Heart left ventricle (tissue), 16 donors: ENCODE measurements around the gene BRIP1. TPM values are rescaled to one million over a fixed set of nuclear protein-coding genes. Genes with fewer than 3 reads are reported as not detected.

Source experiments
- ATAC-seq, 4 donors: fragments of 200-7000 bp; cut with Tn5 transposase; one replicate each; pipeline ENCODE4 v1.9.1; 2020 to 2022; ENCODE audit warnings: moderate library complexity in 4 of 4, mild to moderate bottlenecking in 3 of 4, moderate number of reproducible peaks in 1 of 4
- DNase-seq, 5 donors: peaks; one replicate each; pipeline ENCODE4 v3.0.0-alpha.2; 2020
- H3K27ac ChIP-seq, 12 donors: fragments of 200-600 bp; sonication (generic) in 4 of 12; one replicate each; pipeline versions ENCODE4 v1.5.0 to v1.8.0; 2016 to 2022; ENCODE audit warnings: mild to moderate bottlenecking in 2 of 12
- H3K27me3 ChIP-seq, 9 donors: fragments of 200-600 bp; sonication (generic) in 2 of 9; one replicate each; pipeline versions ENCODE4 v1.5.1 to v1.8.0; 2016 to 2022; ENCODE audit warnings: mild to moderate bottlenecking in 3 of 9
- H3K36me3 ChIP-seq, 9 donors: fragments of 200-600 bp; sonication (generic) in 2 of 9; one replicate each; pipeline versions ENCODE4 v1.5.0 to v1.8.0; 2018 to 2022; ENCODE audit warnings: mild to moderate bottlenecking in 2 of 9
- H3K4me1 ChIP-seq, 12 donors: fragments of 200-600 bp; sonication (generic) in 4 of 12; one replicate each; pipeline versions ENCODE4 v1.5.0 to v1.8.0; 2016 to 2022; ENCODE audit warnings: mild to moderate bottlenecking in 3 of 12
- H3K4me3 ChIP-seq, 12 donors: fragments of 200-600 bp; sonication (generic) in 4 of 12; one replicate each; pipeline versions ENCODE4 v1.5.0 to v1.8.0; 2017 to 2022; ENCODE audit warnings: mild to moderate bottlenecking in 9 of 12, moderate library complexity in 4 of 12
- H3K9me3 ChIP-seq, 12 donors: fragments of 200-600 bp; sonication (generic) in 4 of 12; one replicate each; pipeline versions ENCODE4 v1.5.0 to v1.8.0; 2016 to 2022; ENCODE audit warnings: mild to moderate bottlenecking in 1 of 12
- POLR2A ChIP-seq, 2 donors: fragments of 450-650 bp; IDR thresholded peaks; one replicate each; pipeline ENCODE4 v1.6.1; 2017; ENCODE audit warnings: antibody characterized with exemption in 2 of 2, mild to moderate bottlenecking in 2 of 2, moderate library complexity in 2 of 2
- WGBS, 4 donors: extraction: QIAGEN DNeasy Blood & Tissue Kit in 2 of 4; methylation state at CpG; one replicate each; pipeline versions ENCODE4 v1.1.5 to v1.1.7; 2013 to 2018; 5-methylcytosine and 5-hydroxymethylcytosine counted together
- intact Hi-C, 10 donors: fragments of 100-400 bp; cut with DNase I; formaldehyde crosslinking; loops; one replicate each; pipeline versions ENCODE4 v1.11.1 to v1.14.2; 2022
- polyA plus RNA-seq, 2 donors: library from polyadenylated mRNA; stranded (reverse); fragments of 200-250 nt; gene quantifications; one replicate each; pipeline ENCODE4 v1.2.3, GENCODE V29; 2013
- total RNA-seq, 9 donors: library from RNA; depleted of rRNA in 2 of 9; stranded (reverse); fragments of >200 nt in 2 of 9; fragmentation: NEBNext Ultra II Directional in 3 of 9; extraction: Animal tissue kit (Norgen Biotek cat#: 25700) in 3 of 9; gene quantifications; one replicate each; pipeline versions ENCODE4 v1.1.0 to v1.2.4, GENCODE V29; 2016 to 2023
- TF ChIP-seq, protein P1 (sequence below), 12 donors: fragments of 200-600 bp; sonication (generic) in 4 of 12; IDR thresholded peaks; one replicate each; pipeline versions ENCODE4 v1.5.0 to v1.8.0; 2018 to 2022; ENCODE audit warnings: antibody characterized with exemption in 12 of 12, mild to moderate bottlenecking in 5 of 12
- donor health status: ischemic (EF 13 %, LVEDD 7.1; RV severe dilation, severe dysfunction).
- donor health status: healthy with polysubstance abuse.
- donor health status: DM: no; HTN: yes; CAD: no.
- donor health status: DM: no; HTN: no; CAD: no.
- donor health status: ischemic (EF 25% LVEDD 6.9; RV normal size, moderate dysfunction).
- donor health status: ischemic (EF 25% LVEDD 5.7; RV mildly dilated, moderate dysfunction).
- donor health status: healthy.
- donor health status: DM: yes; HTN: yes; CAD: no.
- donor health status: ischemic (EF 35%, LVEDD 5.7; RV mildly dilated, moderate dysfunction).
- donor health status: nonischemic (EF 11% LVEDD 7.7; RV severe dilation, severe dysfunction).
- donor health status: DM: yes; HTN: yes; CAD: no.
- donor health status: PGD.
- donor health status: ischemic (EF 29% LVEDD 5.4; RV normal size, mild dysfunction).
- donor health status: nonischemic (EF 23%, LVEDD 6.1; RV moderate dilation, normal function).

BRIP1 gene
- total and polyA plus RNA-seq, 11 donors: 0.04 to 2.2 (median 0.12) TPM; not detected in 3

DNA sequence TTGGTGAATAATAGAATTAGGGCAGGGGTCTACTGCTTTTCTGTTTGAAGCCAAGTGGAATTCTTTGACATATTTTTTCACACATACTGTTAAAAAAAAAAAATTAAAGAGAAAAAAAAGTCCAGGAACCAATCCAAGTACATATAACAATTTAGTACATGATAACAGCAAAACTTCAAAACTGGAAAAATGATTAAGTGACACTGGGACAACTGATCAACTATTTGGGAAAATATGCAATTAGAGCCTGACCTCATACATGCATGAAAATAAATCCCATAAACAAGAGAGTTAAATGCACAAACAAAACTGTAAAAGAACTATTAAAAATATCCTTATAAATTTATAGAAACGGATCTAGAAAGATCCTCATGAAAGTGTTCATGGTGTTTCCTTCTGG is 27.7 kb downstream of the BRIP1 start:
- intact Hi-C loops: loop anchor here in 7 of 10 donors (2.0 to 10.0 kb wide), 5 partner anchors 418 to 1115 kb away; no protein-coding TSS in a partner anchor
- no peak overlapping the region for H3K27ac ChIP-seq
- no peak for ATAC-seq
- no peak overlapping the region for H3K4me3 ChIP-seq
- no peaks in the 10 kb centered on the region for H3K27me3 ChIP-seq
- 83 to 92% (median 86%) methylated on average over 1 of the region's 1 CpG for WGBS, 4 donors
- no peak for TF ChIP-seq POLR2A (IDR thresholded peaks at IDR 0.05)
- TF ChIP-seq, protein P1, sequence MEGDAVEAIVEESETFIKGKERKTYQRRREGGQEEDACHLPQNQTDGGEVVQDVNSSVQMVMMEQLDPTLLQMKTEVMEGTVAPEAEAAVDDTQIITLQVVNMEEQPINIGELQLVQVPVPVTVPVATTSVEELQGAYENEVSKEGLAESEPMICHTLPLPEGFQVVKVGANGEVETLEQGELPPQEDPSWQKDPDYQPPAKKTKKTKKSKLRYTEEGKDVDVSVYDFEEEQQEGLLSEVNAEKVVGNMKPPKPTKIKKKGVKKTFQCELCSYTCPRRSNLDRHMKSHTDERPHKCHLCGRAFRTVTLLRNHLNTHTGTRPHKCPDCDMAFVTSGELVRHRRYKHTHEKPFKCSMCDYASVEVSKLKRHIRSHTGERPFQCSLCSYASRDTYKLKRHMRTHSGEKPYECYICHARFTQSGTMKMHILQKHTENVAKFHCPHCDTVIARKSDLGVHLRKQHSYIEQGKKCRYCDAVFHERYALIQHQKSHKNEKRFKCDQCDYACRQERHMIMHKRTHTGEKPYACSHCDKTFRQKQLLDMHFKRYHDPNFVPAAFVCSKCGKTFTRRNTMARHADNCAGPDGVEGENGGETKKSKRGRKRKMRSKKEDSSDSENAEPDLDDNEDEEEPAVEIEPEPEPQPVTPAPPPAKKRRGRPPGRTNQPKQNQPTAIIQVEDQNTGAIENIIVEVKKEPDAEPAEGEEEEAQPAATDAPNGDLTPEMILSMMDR (IDR thresholded peaks at IDR 0.05): no peak
- H3K36me3 ChIP-seq: no peaks in the 10 kb centered on the region
- H3K9me3 ChIP-seq: no peaks in the 10 kb centered on the region
- H3K4me1 ChIP-seq: no peaks in the 10 kb centered on the region
- no peak for DNase-seq

DNA sequence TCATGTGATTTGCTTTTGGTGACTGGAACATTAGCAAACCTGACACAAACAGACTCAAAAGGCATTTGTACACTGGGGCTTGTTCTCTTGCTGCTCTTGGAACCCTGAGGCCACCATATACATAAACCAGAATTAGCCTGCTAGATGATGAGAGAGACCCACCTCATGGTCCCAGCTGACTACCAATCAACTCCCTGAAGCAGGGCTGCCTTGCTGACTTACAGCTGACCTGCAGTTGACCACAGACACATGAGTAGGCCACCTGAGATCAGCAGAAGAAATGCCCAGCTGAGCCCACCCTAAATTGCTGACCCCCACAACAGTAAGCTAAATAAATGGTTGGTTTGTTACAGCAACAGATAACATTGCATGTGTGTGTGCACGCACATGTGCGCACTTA is 28.7 kb downstream of the BRIP1 start:
- TF ChIP-seq, protein P1 (IDR thresholded peaks at IDR 0.05): no peak
- no peak for TF ChIP-seq POLR2A (IDR thresholded peaks at IDR 0.05)
- H3K36me3 ChIP-seq: no peaks in the 10 kb centered on the region
- intact Hi-C loops: loop anchor here in 8 of 10 donors (5.0 to 10.0 kb wide), 4 partner anchors 417 to 1112 kb away; no protein-coding TSS in a partner anchor
- H3K4me1 ChIP-seq: no peaks in the 10 kb centered on the region
- no peak overlapping the region for H3K27ac ChIP-seq
- no peak for ATAC-seq
- H3K4me3 ChIP-seq: no peak overlapping the region
- no peaks in the 10 kb centered on the region for H3K9me3 ChIP-seq
- 97 to 98% (median 97%) methylated on average over 2 of the region's 2 CpGs for WGBS, 4 donors
- no peaks in the 10 kb centered on the region for H3K27me3 ChIP-seq
- DNase-seq: no peak

DNA sequence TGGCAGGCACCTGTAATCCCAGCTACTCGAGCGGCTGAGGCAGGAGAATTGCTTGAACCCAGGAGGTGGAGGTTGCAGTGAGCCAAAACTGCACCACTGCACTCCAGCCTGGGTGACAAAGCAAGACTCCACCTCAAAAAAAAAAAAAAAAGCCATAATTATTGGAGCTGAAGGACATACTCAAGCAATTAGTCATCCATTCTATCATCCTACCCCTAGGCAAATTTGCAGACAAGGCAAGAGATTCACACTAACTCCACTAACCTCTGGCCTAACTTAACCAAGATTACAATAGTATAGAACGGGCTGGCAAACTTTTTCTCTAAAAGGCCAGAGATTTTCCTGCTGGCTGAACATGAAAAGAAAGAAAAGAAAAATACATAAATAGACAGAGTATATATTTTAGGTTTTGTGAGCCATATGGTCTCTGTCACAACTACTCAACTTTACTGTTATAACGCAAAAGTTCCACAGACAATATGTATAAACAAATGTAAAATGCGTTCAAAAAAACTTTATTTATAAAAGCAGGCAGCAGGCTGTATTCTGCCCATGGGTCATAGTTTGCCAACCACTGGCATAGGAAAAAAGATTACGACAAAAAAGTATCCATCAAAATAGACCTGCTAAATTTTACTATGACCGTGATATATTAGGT is 29.7 kb downstream of the BRIP1 start:
- DNase-seq (no peak), ATAC-seq (no peak)
- TF ChIP-seq POLR2A (IDR thresholded peaks at IDR 0.05): no peak
- Histone ChIP-seq H3K4me1 (no peaks in the 10 kb centered on the region), H3K27ac (no peak overlapping the region), H3K36me3 (no peaks in the 10 kb centered on the region), H3K4me3 (no peak overlapping the region), H3K27me3 (no peaks in the 10 kb centered on the region), H3K9me3 (no peaks in the 10 kb centered on the region)
- intact Hi-C loops: loop anchor here in 4 of 10 donors (5.0 to 10.0 kb wide), 2 partner anchors 416 to 419 kb away; no protein-coding TSS in a partner anchor
- WGBS, 4 donors: 87 to 96% (median 95%) methylated on average over 7 of the region's 7 CpGs

DNA sequence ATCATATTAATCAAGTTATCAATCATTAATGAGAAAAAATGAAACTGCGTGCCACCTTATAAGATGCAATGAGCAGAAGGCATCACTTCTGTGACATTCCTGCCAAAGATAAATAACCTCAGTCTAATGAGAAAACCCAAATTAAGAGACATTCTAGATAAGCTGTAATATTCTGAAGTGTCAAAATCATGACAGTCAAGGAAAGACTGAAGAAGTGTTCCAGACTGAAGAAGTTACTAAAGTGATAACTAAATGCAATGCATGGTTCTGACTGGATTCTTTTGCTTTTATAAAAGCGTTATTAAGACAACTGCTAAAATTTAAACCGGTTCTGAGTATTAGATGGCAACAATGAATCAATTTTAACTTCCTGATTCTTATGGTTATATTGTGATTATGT is 30.9 kb downstream of the BRIP1 start:
- intact Hi-C loops: loop anchor here in 4 of 10 donors (5.0 to 10.0 kb wide), 2 partner anchors 415 to 418 kb away; no protein-coding TSS in a partner anchor
- WGBS, 4 donors: 90 to 95% (median 92%) methylated on average over 3 of the region's 3 CpGs
- no peak for DNase-seq

DNA sequence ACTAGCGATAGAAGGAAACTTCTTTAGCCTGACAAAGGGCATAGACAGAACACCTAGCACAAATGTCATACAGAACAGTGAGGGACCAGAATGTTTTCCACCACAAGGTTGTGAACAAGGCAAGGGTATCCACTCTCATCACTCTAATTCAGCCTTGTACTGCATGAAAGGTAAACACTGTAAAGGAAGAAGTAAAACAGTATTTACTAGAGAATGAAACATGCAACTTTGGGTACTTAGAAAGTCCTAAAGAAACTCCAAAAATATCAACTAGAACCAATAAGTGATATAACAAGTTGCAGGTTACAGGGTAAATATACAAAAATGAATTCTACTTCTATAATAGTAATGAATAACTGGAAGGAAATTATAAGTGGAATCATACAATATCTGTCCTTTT is 32.2 kb downstream of the BRIP1 start:
- DNase-seq: no peak
- Histone ChIP-seq H3K9me3 (peaks cover 0 to 7% (median 0%) of the 10 kb centered on the region in 12 donors), H3K36me3 (no peaks in the 10 kb centered on the region), H3K27me3 (no peaks in the 10 kb centered on the region), H3K4me3 (no peak overlapping the region), H3K4me1 (no peaks in the 10 kb centered on the region), H3K27ac (no peak overlapping the region)
- ATAC-seq: no peak
- no peak for TF ChIP-seq POLR2A (IDR thresholded peaks at IDR 0.05)
- TF ChIP-seq, protein P1 (IDR thresholded peaks at IDR 0.05): no peak
- intact Hi-C loops: loop anchor here in 4 of 10 donors (5.0 to 10.0 kb wide), 2 partner anchors 414 to 416 kb away; no protein-coding TSS in a partner anchor
- 95 to 98% (median 97%) methylated on average over 1 of the region's 1 CpG for WGBS, 4 donors

More for the DNA sequence above, 30.9 kb downstream of the BRIP1 start:
- no peak overlapping the region for H3K4me3 ChIP-seq
- H3K27me3 ChIP-seq: no peaks in the 10 kb centered on the region
- no peak for TF ChIP-seq POLR2A (IDR thresholded peaks at IDR 0.05)
- H3K9me3 ChIP-seq: peaks cover 0 to 5% (median 0%) of the 10 kb centered on the region in 12 donors
- H3K36me3 ChIP-seq: no peaks in the 10 kb centered on the region
- H3K27ac ChIP-seq: no peak overlapping the region
- H3K4me1 ChIP-seq: no peaks in the 10 kb centered on the region
- no peak for ATAC-seq
